22Rv1 (cell line): Measurements from ENCODE around the gene CCSER1.

ENCODE experiments used
- CTCF ChIP-seq: fragments of 450-650 bp; IDR thresholded peaks from 2 replicates; pipeline ENCODE4 v1.5.1; 2017; ENCODE audit warnings: mild to moderate bottlenecking
- ZFX ChIP-seq: fragments of 450-650 bp; IDR thresholded peaks from 2 replicates; pipeline ENCODE4 v1.6.1; 2017; ENCODE audit warnings: antibody characterized with exemption, borderline replicate concordance

GRCh38 chr4:90733211-90733610, 606.0 kb downstream of the CCSER1 start:
- TF ChIP-seq CTCF: no peak
- TF ChIP-seq ZFX: no peak
